ENCODE data around the gene MBP. TPM values are rescaled to one million over a fixed set of nuclear protein-coding genes. Genes with fewer than 3 reads are reported as not detected.

Gene MBP
- total and polyA plus RNA-seq, 10 of the 15 experiments (the other 5 are each of a cell fraction or from before 2014, with no cell fraction given), result 12.2 to 67.8 (median 42.1) TPM

GRCh38 chr18:77076111-77076510 lies 56.5 kb downstream of the MBP start (continued):
- TF ChIP-seq PBX3 (IDR thresholded peaks at IDR 0.05; ENCODE audit: insufficient replicate concordance, low read depth, low read length) (no peak), RB1 (IDR thresholded peaks at IDR 0.05; ENCODE audit: borderline replicate concordance) (no peak), TCF3 (IDR thresholded peaks at IDR 0.05; ENCODE audit: borderline replicate concordance, insufficient read depth, low read depth, low read length) (no peak), PAX8 (IDR thresholded peaks at IDR 0.05) (no peak)

- Histone ChIP-seq H3K36me3 (ENCODE audit: control insufficient read depth in 2 of 2, insufficient read depth in 2 of 2, low read length in 1 of 2) (peaks cover 12 to 29% of the 10 kb centered on the region in 2 experiments; a peak in 3 of 4 replicates), H3K9ac (ENCODE audit: control insufficient read depth, insufficient read depth, low read length) (no peak overlapping the region)
- FAIRE-seq, result no peak
Measured at GRCh38 chr18:77074431-77074830, 58.2 kb downstream of the MBP start.

More at GRCh38 chr18:77074431-77074830, 58.2 kb downstream of the MBP start:
- H3K27ac ChIP-seq (ENCODE audit: control insufficient read depth, insufficient read depth), result no peak overlapping the region
- no peaks in the 10 kb centered on the region for H3K9me3 ChIP-seq (replicated peaks; ENCODE audit: control insufficient read depth, insufficient read depth, low read length)
- H4K20me1 ChIP-seq (ENCODE audit: control insufficient read depth, insufficient read depth), result no peaks in the 10 kb centered on the region
- H2AFZ ChIP-seq (ENCODE audit: control insufficient read depth, low read depth, low read length), result no peak overlapping the region
- ChIA-PET CTCF (interaction anchor here (1.4 kb wide), 1 partner anchor 9 kb away, joined by 4 read pairs; no protein-coding TSS in a partner anchor), RAD21 (ENCODE audit: unreplicated experiment) (no interaction called here), SMC1A (ENCODE audit: uncharacterized antibody, unreplicated experiment) (interaction anchor here (0.9 to 2.0 kb wide), 2 partner anchors 12 to 22 kb away, joined by 3 to 5 read pairs; no protein-coding TSS in a partner anchor), POLR2A (no interaction called here)
- H3K4me2 ChIP-seq (ENCODE audit: control insufficient read depth, insufficient read depth), result no peak overlapping the region
- WGBS (ENCODE audit: insufficient coverage, insufficient replicate concordance, low lambda C conversion rate, missing lambda C conversion rate), result 89% methylated on average over 7 of the region's 7 CpGs
- no TSS peak for BruUV-seq (replicated peaks)
- H3K4me1 ChIP-seq (ENCODE audit: control insufficient read depth, insufficient read depth, low read length), result peaks cover 12% of the 10 kb centered on the region
- TF ChIP-seq NRF1 (conservative IDR thresholded peaks at IDR 0.05; ENCODE audit: low read depth, low read length) (no peak), POLR2A (IDR thresholded peaks at IDR 0.05; ENCODE audit: low read depth, low read length) (no peak), CUX1 (IDR thresholded peaks at IDR 0.05; ENCODE audit: insufficient replicate concordance, low read depth, low read length) (no peak), EZH2 (IDR thresholded peaks at IDR 0.05; ENCODE audit: borderline replicate concordance, control insufficient read depth, low read depth, low read length) (no peak)
- ATAC-seq, result no peak
- DNase-seq (ENCODE audit: low read depth, low spot score), result no peak
- intact Hi-C loops (cut with micrococcal nuclease; ENCODE audit: unreplicated experiment), result no loop called here
- no peaks in the 10 kb centered on the region for H3K27me3 ChIP-seq (replicated peaks in 1 of 2; ENCODE audit: control insufficient read depth in 2 of 2, insufficient read depth in 2 of 2, low read length in 1 of 2)
- in situ Hi-C loops (cut with MboI), result no loop called here
- peaks cover 30% of the 10 kb centered on the region for H3K79me2 ChIP-seq (ENCODE audit: control insufficient read depth, insufficient read depth, low read length)
- no peak overlapping the region for H3K4me3 ChIP-seq

All from GM12878 (cell line).